Right lobe of liver (tissue), 6 donors: ENCODE results near the gene PSME3IP1. TPM values are rescaled to one million over a fixed set of nuclear protein-coding genes. Genes with fewer than 3 reads are reported as not detected.

Source experiments
- ATAC-seq, 4 donors: fragments of 200-7000 bp; cut with Tn5 transposase; one replicate each; pipeline ENCODE4 v1.9.1; 2020; ENCODE audit warnings: mild to moderate bottlenecking in 4 of 4, moderate library complexity in 4 of 4
- DNase-seq, 3 donors: peaks; one replicate each; pipeline ENCODE4 v3.0.0-alpha.2; 2020
- H3K27ac ChIP-seq, 3 donors: fragments of 200-600 bp; one replicate each; pipeline ENCODE4 v1.8.0; 2022
- H3K27me3 ChIP-seq, 2 donors: fragments of 200-600 bp; one replicate each; pipeline ENCODE4 v1.8.0; 2022
- H3K36me3 ChIP-seq, 4 donors: fragments of 200-600 bp; sonication (generic) in 1 of 4; one replicate each; pipeline versions ENCODE4 v1.5.1 to v1.8.0; 2017 to 2022; ENCODE audit warnings: control low read depth in 1 of 4
- H3K4me1 ChIP-seq, 4 donors: fragments of 200-600 bp; sonication (generic) in 1 of 4; one replicate each; pipeline versions ENCODE4 v1.5.1 to v1.8.0; 2017 to 2022; ENCODE audit warnings: control low read depth in 1 of 4
- H3K4me3 ChIP-seq, 3 donors: fragments of 200-600 bp; one replicate each; pipeline ENCODE4 v1.8.0; 2022
- H3K9me3 ChIP-seq, 4 donors: fragments of 200-600 bp; sonication (generic) in 1 of 4; one replicate each; pipeline versions ENCODE4 v1.5.1 to v1.8.0; 2017 to 2022; ENCODE audit warnings: control low read depth in 1 of 4
- CTCF ChIP-seq, 4 donors: fragments of 200-600 bp in 3 of 4; fragments of 450-650 bp in 1 of 4; IDR thresholded peaks; one replicate each; pipeline versions ENCODE4 v1.5.1 to v1.8.0; 2016 to 2022; ENCODE audit warnings: antibody characterized with exemption in 4 of 4, mild to moderate bottlenecking in 2 of 4
- POLR2A ChIP-seq: fragments of 450-650 bp; IDR thresholded peaks from one replicate; pipeline ENCODE4 v1.6.1; 2017; ENCODE audit warnings: antibody characterized with exemption, mild to moderate bottlenecking
- WGBS: methylation state at CpG from one replicate; pipeline ENCODE4 v1.1.6; 2018; ENCODE audit warnings: low coverage, low lambda C conversion rate; ENCODE audit not compliant: insufficient coverage; ENCODE audit errors: missing lambda C conversion rate; 5-methylcytosine and 5-hydroxymethylcytosine counted together
- intact Hi-C, 2 donors: fragments of 100-400 bp; cut with DNase I; formaldehyde crosslinking; loops; one replicate each; pipeline versions ENCODE4 v1.11.2 to v1.14.1; 2022
- total RNA-seq, 6 experiments: library from RNA; depleted of rRNA in 2 of 6; stranded (reverse); fragments of >200 nt in 2 of 6; fragmentation: NEBNext Ultra II Directional in 3 of 6; extraction: Animal tissue kit (Norgen Biotek cat#: 25700) in 3 of 6; gene quantifications; one replicate each; pipeline versions ENCODE4 v1.1.0 to v1.2.4, GENCODE V29; 2016 to 2023
- donor health status: DM: no; HTN: yes; CAD: no.
- donor health status: DM: no; HTN: no; CAD: no.
- donor health status: DM: no; HTN: no; CAD: no.
- donor health status: DM: no; HTN: yes; CAD: no.
- donor health status: DM: no; HTN: yes; CAD: no.

PSME3IP1 gene
- total RNA-seq, 6 experiments from 2014 or later, result 26.2 to 61.8 (median 34.5) TPM

- DNase-seq, result no peak
- 43% methylated on average over 2 of the region's 4 CpGs for WGBS
- Histone ChIP-seq H3K27me3 (no peaks in the 10 kb centered on the region), H3K4me3 (no peak overlapping the region), H3K36me3 (no peaks in the 10 kb centered on the region), H3K4me1 (no peaks in the 10 kb centered on the region), H3K27ac (no peak overlapping the region), H3K9me3 (no peaks in the 10 kb centered on the region)
- ATAC-seq, result no peak
- TF ChIP-seq CTCF (IDR thresholded peaks at IDR 0.05) (no peak), POLR2A (no peak)
- intact Hi-C loops, result no loop called here
Observed at GRCh38 chr16:57133031-57133430, 52.8 kb downstream of the PSME3IP1 start.

- TF ChIP-seq CTCF (IDR thresholded peaks at IDR 0.05), result no peak
- no peaks in the 10 kb centered on the region for H3K4me1 ChIP-seq
- H3K9me3 ChIP-seq, result no peaks in the 10 kb centered on the region
- H3K27ac ChIP-seq, result no peak overlapping the region
- H3K4me3 ChIP-seq, result no peak overlapping the region
- ATAC-seq (peak in 1 of 4 donors; percentile 29), DNase-seq (no peak)
- intact Hi-C loops, result no loop called here
- WGBS, result no CpG with 5 or more reads among the region's 1 CpG
- no peaks in the 10 kb centered on the region for H3K36me3 ChIP-seq
- H3K27me3 ChIP-seq, result no peaks in the 10 kb centered on the region
Observed at GRCh38 chr16:57132470-57132869, 53.4 kb downstream of the PSME3IP1 start.

- WGBS, result no CpG with 5 or more reads among the region's 17 CpGs
- Histone ChIP-seq H3K4me1 (no peaks in the 10 kb centered on the region), H3K36me3 (no peaks in the 10 kb centered on the region), H3K27me3 (no peaks in the 10 kb centered on the region), H3K9me3 (no peaks in the 10 kb centered on the region), H3K27ac (no peak overlapping the region), H3K4me3 (no peak overlapping the region)
- intact Hi-C loops, result no loop called here
- no peak for DNase-seq
- no peak for TF ChIP-seq POLR2A
- TF ChIP-seq CTCF (IDR thresholded peaks at IDR 0.05), result no peak
- ATAC-seq, result no peak
Observed at GRCh38 chr16:57131351-57131970, 54.4 kb downstream of the PSME3IP1 start.

GRCh38 chr16:57130950-57131321 is 54.9 kb downstream of the PSME3IP1 start:
- ATAC-seq (no peak), DNase-seq (no peak)
- Histone ChIP-seq H3K27me3 (no peaks in the 10 kb centered on the region), H3K27ac (no peak overlapping the region), H3K4me3 (no peak overlapping the region), H3K36me3 (no peaks in the 10 kb centered on the region), H3K9me3 (no peaks in the 10 kb centered on the region), H3K4me1 (no peaks in the 10 kb centered on the region)
- TF ChIP-seq POLR2A (no peak), CTCF (IDR thresholded peaks at IDR 0.05) (no peak)
- intact Hi-C loops, result no loop called here
- 66% methylated on average over 2 of the region's 6 CpGs for WGBS
